H1 (cell line): ENCODE data around the gene TRAPPC3. TPM values are rescaled to one million over a fixed set of nuclear protein-coding genes. Genes with fewer than 3 reads are reported as not detected.

Source experiments
- CTCF ChIA-PET: fragments of 300-600 bp; sonication (Branson Sonifier 250); formaldehyde crosslinking; loops from one replicate; lab custom pipeline; 2021; ENCODE audit not compliant: partially characterized antibody; lab: Charles Lee
- POLR2A ChIA-PET: fragments of 300-600 bp; sonication (Branson Sonifier 250); formaldehyde crosslinking; loops from one replicate; lab custom pipeline; 2021; ENCODE audit warnings: inconsistent platforms; ENCODE audit not compliant: partially characterized antibody; lab: Charles Lee
- DNase-seq, 2 experiments: peaks; one replicate each; pipeline versions ENCODE4 v3.0.0 to v3.0.0-alpha.2; 2010 to 2022; ENCODE audit warnings: low spot score in 2 of 2, low read depth in 1 of 2, mixed read lengths in 1 of 2
- FAIRE-seq: peaks from 2 replicates; lab custom pipeline; 2011; peaks lifted over from hg19 to GRCh38; lab: Jason Lieb, UNC
- H2AFZ ChIP-seq: 2 replicates; pipeline ENCODE4 v1.8.1; 2012; ENCODE audit warnings: low read length, inconsistent platforms
- H2AK5ac ChIP-seq: 2 replicates; pipeline ENCODE4 v1.6.1; 2013; ENCODE audit warnings: low read depth, low read length
- H2BK120ac ChIP-seq: replicated peaks from 2 replicates; pipeline ENCODE3; 2013; ENCODE audit warnings: low read depth, low read length, inconsistent platforms
- H2BK12ac ChIP-seq: 2 replicates; pipeline ENCODE4 v1.6.1; 2013; ENCODE audit warnings: low read depth, low read length
- H2BK15ac ChIP-seq: 2 replicates; pipeline ENCODE4 v1.6.1; 2013; ENCODE audit warnings: low read length
- H2BK20ac ChIP-seq: 2 replicates; pipeline ENCODE4 v1.6.1; 2013; ENCODE audit warnings: low read length
- H2BK5ac ChIP-seq: 2 replicates; pipeline ENCODE4 v1.6.1; 2013; ENCODE audit warnings: low read depth, low read length
- H3K14ac ChIP-seq: 2 replicates; pipeline ENCODE4 v1.6.1; 2013; ENCODE audit warnings: inconsistent platforms; ENCODE audit not compliant: insufficient read length
- H3K18ac ChIP-seq: 2 replicates; pipeline ENCODE4 v1.6.1; 2013; ENCODE audit warnings: low read length; ENCODE audit errors: extremely low read depth
- H3K23ac ChIP-seq: 2 replicates; pipeline ENCODE4 v1.6.1; 2013; ENCODE audit warnings: inconsistent platforms; ENCODE audit not compliant: insufficient read length
- H3K23me2 ChIP-seq: 2 replicates; pipeline ENCODE4 v1.6.1; 2013; ENCODE audit warnings: low read depth, low read length
- H3K27ac ChIP-seq: 2 replicates; pipeline ENCODE4 v1.6.1; 2011; ENCODE audit warnings: low read depth, low read length, inconsistent platforms
- H3K27me3 ChIP-seq, 4 experiments: replicated peaks in 1 of 4; 1 replicate in 1 of 4; 2 replicates in 3 of 4; pipeline versions ENCODE4 v1.6.1 to v1.8.1; 2011 to 2013; ENCODE audit warnings: low read length in 3 of 4, mild to moderate bottlenecking in 3 of 4, inconsistent platforms in 2 of 4, mixed read lengths in 2 of 4, moderate library complexity in 1 of 4; ENCODE audit not compliant: control insufficient read depth in 3 of 4, insufficient read depth in 3 of 4; ENCODE audit errors: extremely low read depth in 1 of 4
- H3K36me3 ChIP-seq, 4 experiments: 2 replicates each; pipeline versions ENCODE4 v1.6.1 to v1.8.1; 2011 to 2013; ENCODE audit warnings: mild to moderate bottlenecking in 4 of 4, low read length in 3 of 4, moderate library complexity in 2 of 4, control low read depth in 1 of 4, inconsistent platforms in 1 of 4; ENCODE audit not compliant: insufficient read depth in 4 of 4, control insufficient read depth in 2 of 4
- H3K4ac ChIP-seq: replicated peaks from 2 replicates; pipeline ENCODE3; 2013; ENCODE audit warnings: low read length, low read depth, mixed read lengths, inconsistent platforms; ENCODE audit not compliant: insufficient read length
- H3K4me1 ChIP-seq, 4 experiments: replicated peaks in 1 of 4; 1 replicate in 1 of 4; 2 replicates in 3 of 4; pipeline versions ENCODE4 v1.6.1 to v1.8.1; 2011 to 2013; ENCODE audit warnings: low read length in 3 of 4, inconsistent platforms in 2 of 4, mixed read lengths in 1 of 4; ENCODE audit not compliant: insufficient read depth in 4 of 4, control insufficient read depth in 3 of 4
- H3K4me2 ChIP-seq, 2 experiments: 2 replicates each; pipeline versions ENCODE4 v1.6.1 to v1.8.1; 2011 to 2013; ENCODE audit warnings: low read depth in 2 of 2, low read length in 2 of 2, control low read depth in 1 of 2, inconsistent platforms in 1 of 2, mild to moderate bottlenecking in 1 of 2; ENCODE audit not compliant: insufficient read depth in 1 of 2
- H3K4me3 ChIP-seq, 4 experiments: fragments of 200-600, 300-600 bp in 1 of 4; sonication (generic), shearing (Covaris generic), sonication (Bioruptor Twin) in 1 of 4; 2 replicates each; pipeline versions ENCODE4 v1.5.1 to v1.8.1; 2011 to 2016; ENCODE audit warnings: low read length in 4 of 4, low read depth in 3 of 4, control low read depth in 2 of 4, inconsistent platforms in 2 of 4, mild to moderate bottlenecking in 2 of 4, mixed read lengths in 1 of 4, moderate library complexity in 1 of 4; ENCODE audit not compliant: insufficient read depth in 2 of 4; ENCODE audit errors: extremely low read depth in 1 of 4
- H3K56ac ChIP-seq: replicated peaks from 2 replicates; pipeline ENCODE3; 2013; ENCODE audit warnings: low read depth, mild to moderate bottlenecking, mixed read lengths, low read length, inconsistent platforms; ENCODE audit not compliant: insufficient read length
- H3K79me1 ChIP-seq: 2 replicates; pipeline ENCODE4 v1.6.1; 2013; ENCODE audit warnings: low read depth, low read length, control low read depth
- H3K79me2 ChIP-seq, 2 experiments: 2 replicates each; pipeline versions ENCODE4 v1.6.1 to v1.8.1; 2012 to 2013; ENCODE audit warnings: low read length in 2 of 2, mild to moderate bottlenecking in 2 of 2, inconsistent platforms in 1 of 2; ENCODE audit not compliant: insufficient read depth in 2 of 2, control insufficient read depth in 1 of 2
- H3K9ac ChIP-seq, 4 experiments: replicated peaks in 1 of 4; 1 replicate in 1 of 4; 2 replicates in 3 of 4; pipeline versions ENCODE4 v1.6.1 to v1.8.1; 2011 to 2013; ENCODE audit warnings: low read depth in 3 of 4, low read length in 3 of 4, control low read depth in 2 of 4, mild to moderate bottlenecking in 2 of 4, moderate library complexity in 2 of 4, inconsistent platforms in 1 of 4; ENCODE audit errors: extremely low read depth in 1 of 4
- H3K9me3 ChIP-seq, 2 experiments: 2 replicates each; pipeline versions ENCODE4 v1.6.1 to v1.8.1; 2012 to 2013; ENCODE audit warnings: mild to moderate bottlenecking in 2 of 2, moderate library complexity in 2 of 2, control low read depth in 1 of 2, inconsistent platforms in 1 of 2, low read depth in 1 of 2, low read length in 1 of 2, mixed read lengths in 1 of 2; ENCODE audit not compliant: insufficient read depth in 2 of 2
- H4K20me1 ChIP-seq, 2 experiments: replicated peaks in 1 of 2; 2 replicates each; pipeline versions ENCODE3 to v1.8.1; 2011 to 2013; ENCODE audit warnings: inconsistent platforms in 2 of 2, low read length in 2 of 2, mild to moderate bottlenecking in 1 of 2; ENCODE audit not compliant: insufficient read depth in 2 of 2, control insufficient read depth in 1 of 2
- H4K5ac ChIP-seq: 2 replicates; pipeline ENCODE4 v1.6.1; 2013; ENCODE audit warnings: low read length, low read depth, mixed read lengths, inconsistent platforms; ENCODE audit not compliant: insufficient read length
- H4K8ac ChIP-seq: 2 replicates; pipeline ENCODE4 v1.8.0; 2013; ENCODE audit warnings: mild to moderate bottlenecking, moderate library complexity, low read length, inconsistent platforms; ENCODE audit not compliant: insufficient read depth; ENCODE audit errors: extremely low read depth
- H4K91ac ChIP-seq: replicated peaks from 2 replicates; pipeline ENCODE3; 2013; ENCODE audit warnings: low read length, mixed read lengths, inconsistent platforms; ENCODE audit not compliant: insufficient read length
- ASH2L ChIP-seq: fragments of 200-600, 300-600 bp; sonication (generic); IDR thresholded peaks from one replicate; pipeline ENCODE4 v1.7.1; 2017; ENCODE audit warnings: low read length
- SIRT6 ChIP-seq: IDR thresholded peaks from one replicate; pipeline ENCODE4 v1.7.1; 2012; ENCODE audit warnings: low read length, inconsistent platforms
- WGBS, 2 experiments: shearing (Covaris generic) in 1 of 2; methylation state at CpG; one replicate each; pipeline versions ENCODE4 v1.1.6 to v1.1.7; 2013 to 2015; ENCODE audit warnings: low lambda C conversion rate in 2 of 2, mixed read lengths in 2 of 2, inconsistent platforms in 1 of 2, low coverage in 1 of 2, missing lambda C conversion rate in 1 of 2; ENCODE audit not compliant: insufficient replicate concordance in 2 of 2, insufficient coverage in 1 of 2, insufficient read length in 1 of 2; ENCODE audit errors: extremely low coverage in 1 of 2, missing lambda C conversion rate in 1 of 2; 5-methylcytosine and 5-hydroxymethylcytosine counted together
- polyA plus RNA-seq, 7 experiments: library from polyadenylated mRNA; depleted of rRNA in 3 of 7; stranded (reverse) in 5 of 7; unstranded in 2 of 7; fragments of >200 nt in 5 of 7; fragments of 200-250 nt in 2 of 7; gene quantifications; 1 replicate in 5 of 7; 2 replicates in 1 of 7; 4 replicates in 1 of 7; pipeline versions ENCODE4 v1.2.1 to v1.2.3, GENCODE V29; 2011 to 2013; ENCODE audit warnings: missing spikeins in 2 of 7, mixed read lengths in 2 of 7
- total RNA-seq: library from RNA; stranded (reverse); fragmentation: NEBNext Ultra II Directional; extraction: Animal tissue kit (Norgen Biotek cat#: 25700); gene quantifications from 2 replicates; pipeline ENCODE4 v1.2.1, GENCODE V29; 2021

Gene TRAPPC3
- total and polyA plus RNA-seq, 2 of the 8 experiments (the other 6 are each of a cell fraction or from before 2014, with no cell fraction given), result 47.8 to 51.0 TPM

GRCh38 chr1:36149973-36150295 lies 648 bp upstream of the TRAPPC3 start:
- Histone ChIP-seq H4K5ac (peak overlapping the region; percentile 24), H4K91ac (peak overlapping the region; percentile 40), H2AFZ (no peak overlapping the region), H3K27me3 (peaks cover 11 to 27% (median 22%) of the 10 kb centered on the region in 4 experiments), H3K14ac (no peak overlapping the region), H2BK20ac (peak overlapping the region; percentile 16; the same call in 1 of the 2 replicates), H3K4me3 (peak overlapping the region in 3 of 4 experiments; percentile 1 to 47 (median 32); a peak in 4 of 8 replicates), H3K9me3 (no peaks in the 10 kb centered on the region), H2BK12ac (peak overlapping the region; percentile 77; the same call in 1 of the 2 replicates), H3K79me2 (peaks cover 0 to 3% of the 10 kb centered on the region in 2 experiments; a peak in 1 of 4 replicates), H3K56ac (peak overlapping the region; percentile 24), H2BK15ac (peak overlapping the region; percentile 19; the same call in 1 of the 2 replicates), H3K23me2 (peaks cover 4% of the 10 kb centered on the region), H3K79me1 (no peaks in the 10 kb centered on the region), H4K8ac (0 out of 2 replicates have a peak overlapping the region, but pooled peaks have one; percentile 66), H3K23ac (no peak overlapping the region), H3K18ac (peak overlapping the region; percentile 0), H3K4ac (peak overlapping the region; percentile 29), H2BK5ac (peak overlapping the region; percentile 13; the same call in 1 of the 2 replicates), H2BK120ac (no peak overlapping the region), H3K27ac (peak overlapping the region; percentile 9; the same call in 1 of the 2 replicates), H3K4me2 (peak overlapping the region; percentile 11 to 59), H3K36me3 (no peaks in the 10 kb centered on the region), H3K9ac (0 out of 7 replicates have a peak overlapping the region, but pooled peaks of 1 of the 4 experiments have one; percentile 25), H3K4me1 (peaks cover 11 to 20% (median 15%) of the 10 kb centered on the region in 4 experiments), H2AK5ac (no peak overlapping the region), H4K20me1 (peaks cover 0 to 2% of the 10 kb centered on the region in 2 experiments)
- POLR2A ChIA-PET, result interaction anchor here (0.8 to 5.4 kb wide), 14 partner anchors 11 to 174 kb away, joined by 3 to 49 read pairs (median 7); partner anchors contain the start of genes EVA1B and THRAP3
- WGBS, 2 experiments, result 41% methylated on average over 6 of the region's 6 CpGs; no CpG with 5 or more reads in 1 of the 2 experiments
- no peak for FAIRE-seq
- TF ChIP-seq SIRT6 (no peak), ASH2L (peak; percentile 1)
- CTCF ChIA-PET, result interaction anchor here (0.5 to 10.1 kb wide), 33 partner anchors 10 to 333 kb away, joined by 3 to 261 read pairs (median 7); partner anchors contain the start of genes CSF3R and THRAP3
- DNase-seq, result no peak
